ENCODE results near the gene NAAA.
"Not testable (repeated sequence)": the region's sequence is repeated elsewhere in the genome, so short reads cannot be mapped to it uniquely, and the experiment has no call there.

Gene NAAA

DNA sequence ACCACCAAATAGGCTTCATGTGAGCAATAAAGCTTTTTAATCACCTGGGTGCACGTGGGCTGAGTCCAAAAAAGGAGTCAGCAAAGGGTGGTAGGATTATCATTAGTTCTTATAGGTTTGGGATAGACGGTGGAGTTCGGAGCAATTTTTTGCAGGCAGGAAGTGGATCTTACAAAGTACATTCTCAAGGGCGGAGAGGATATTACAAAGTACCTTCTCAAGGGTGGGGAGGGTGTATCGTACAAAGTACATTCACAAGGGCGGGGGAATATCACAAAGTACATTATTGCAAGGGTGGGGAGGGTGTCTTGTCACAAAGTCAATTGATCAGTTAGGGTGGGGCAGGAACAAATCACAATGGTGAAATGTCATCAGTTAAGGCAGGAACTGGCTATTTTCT, 30.0 kb downstream of the NAAA start:
- not testable (repeated sequence) for H3K4me3 Mint-ChIP-seq; H3K27me3 Mint-ChIP-seq; H3K4me1 Mint-ChIP-seq; H3K27ac Mint-ChIP-seq (ENCODE audit: low read depth); H3K9me3 Mint-ChIP-seq; DNase-seq (ENCODE audit: low spot score in 2 of 2); ATAC-seq (replicated peaks; ENCODE audit: extremely low read depth, poor library complexity, severe bottlenecking)
- peaks cover 10% of the 10 kb centered on the region for H3K36me3 Mint-ChIP-seq (ENCODE audit: insufficient read depth)

DNA sequence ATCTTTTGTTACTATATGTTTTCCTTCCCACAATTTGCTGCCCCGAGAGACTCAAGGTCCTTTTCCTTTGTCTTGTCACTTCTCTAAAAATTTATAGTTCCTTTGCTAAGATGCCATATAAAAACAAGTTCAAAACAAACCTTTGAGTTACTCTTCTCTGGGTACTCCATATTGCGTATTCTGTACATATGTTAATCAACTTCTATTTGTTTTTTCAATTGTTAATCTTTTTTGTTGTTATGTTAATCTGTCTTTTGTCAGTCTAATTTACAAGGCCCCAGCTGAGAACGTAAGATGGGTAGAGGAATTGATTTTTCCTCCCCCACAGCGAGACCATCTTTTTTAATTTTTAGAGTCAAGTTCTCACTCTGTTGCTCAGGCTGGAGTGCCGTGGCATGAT, 31.4 kb downstream of the NAAA start:
- H3K9me3 Mint-ChIP-seq = peaks cover 6% of the 10 kb centered on the region
- H3K27ac Mint-ChIP-seq (ENCODE audit: low read depth) = no peak overlapping the region
- no peaks in the 10 kb centered on the region for H3K27me3 Mint-ChIP-seq
- H3K36me3 Mint-ChIP-seq (ENCODE audit: insufficient read depth) = peaks cover 4% of the 10 kb centered on the region
- no peaks in the 10 kb centered on the region for H3K4me1 Mint-ChIP-seq
- DNase-seq (ENCODE audit: low spot score in 2 of 2) (no peak), ATAC-seq (replicated peaks; ENCODE audit: extremely low read depth, poor library complexity, severe bottlenecking) (no peak)
- H3K4me3 Mint-ChIP-seq = no peak overlapping the region

DNA sequence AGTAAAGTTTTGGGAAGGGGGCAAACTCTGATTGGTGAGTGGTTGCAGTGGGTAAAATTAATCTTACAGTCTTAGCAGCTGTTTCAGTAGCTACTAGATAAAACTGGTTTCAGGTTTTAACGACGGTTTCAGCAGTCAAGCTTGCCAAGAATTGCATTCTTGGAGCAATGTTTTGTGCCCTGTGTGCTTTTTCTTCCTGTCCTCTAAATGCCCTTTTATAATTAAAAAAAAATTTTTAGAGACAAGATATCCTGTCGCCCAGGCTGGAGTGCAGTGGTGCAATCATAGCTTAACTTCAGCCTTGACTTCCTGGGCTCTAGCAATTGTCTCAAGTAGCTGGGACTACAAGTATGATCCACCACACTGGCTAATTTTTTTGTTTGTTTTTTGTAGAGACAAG, 32.3 kb downstream of the NAAA start:
- Mint-ChIP-seq H3K4me1 (no peaks in the 10 kb centered on the region), H3K36me3 (ENCODE audit: insufficient read depth) (no peaks in the 10 kb centered on the region), H3K27me3 (no peaks in the 10 kb centered on the region), H3K9me3 (peaks cover 6% of the 10 kb centered on the region), H3K27ac (ENCODE audit: low read depth) (no peak overlapping the region), H3K4me3 (no peak overlapping the region)
- no peak for ATAC-seq (replicated peaks; ENCODE audit: extremely low read depth, poor library complexity, severe bottlenecking)
- DNase-seq (ENCODE audit: low spot score in 2 of 2) = no peak

DNA sequence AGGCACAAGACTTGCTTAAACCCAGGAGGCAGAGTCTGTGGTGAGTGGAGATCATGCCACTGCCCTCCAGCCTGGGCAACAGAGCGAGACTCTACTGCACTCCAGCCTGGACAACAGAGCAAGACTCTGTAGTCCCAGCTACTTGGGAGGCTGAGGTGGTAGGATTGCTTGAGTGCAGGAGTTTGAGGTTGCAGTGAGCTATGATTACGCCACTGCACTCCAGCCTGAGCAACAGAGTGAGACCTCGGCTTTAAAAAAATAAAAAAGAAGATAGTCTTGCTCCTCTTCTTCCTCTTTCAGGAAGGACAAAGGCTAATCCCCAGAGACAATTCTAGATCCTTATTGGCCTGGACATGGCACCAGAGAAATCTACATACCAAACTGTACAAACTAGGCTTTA, 32.8 kb downstream of the NAAA start:
- ATAC-seq (replicated peaks; ENCODE audit: extremely low read depth, poor library complexity, severe bottlenecking) (no peak), DNase-seq (ENCODE audit: low spot score in 2 of 2) (no peak)
- Mint-ChIP-seq H3K27ac (ENCODE audit: low read depth) (no peak overlapping the region), H3K4me3 (no peak overlapping the region), H3K27me3 (no peaks in the 10 kb centered on the region), H3K36me3 (ENCODE audit: insufficient read depth) (no peaks in the 10 kb centered on the region), H3K4me1 (no peaks in the 10 kb centered on the region), H3K9me3 (peaks cover 6% of the 10 kb centered on the region)

DNA sequence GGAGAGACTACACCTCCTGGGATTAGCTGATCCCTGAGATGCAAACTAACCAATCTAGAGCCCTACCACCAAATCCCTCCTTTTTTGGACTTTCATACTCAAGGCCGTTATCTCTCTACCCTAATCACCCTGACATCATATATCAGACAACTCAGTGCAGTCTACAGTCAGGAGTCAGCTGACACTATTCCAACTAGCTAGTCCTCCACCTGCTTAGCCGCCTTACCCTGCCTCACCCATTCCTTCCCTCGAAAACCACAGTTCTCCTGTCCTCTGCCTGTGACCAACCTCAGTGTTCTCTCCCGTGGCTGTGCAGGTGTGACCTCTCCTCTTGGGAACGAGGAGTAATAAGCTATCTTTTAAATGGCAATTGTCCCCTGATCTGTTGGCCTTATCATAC, 36.7 kb downstream of the NAAA start:
- H3K36me3 Mint-ChIP-seq (ENCODE audit: insufficient read depth) = no peaks in the 10 kb centered on the region
- DNase-seq (ENCODE audit: low spot score in 2 of 2) = no peak
- no peaks in the 10 kb centered on the region for H3K9me3 Mint-ChIP-seq
- no peak overlapping the region for H3K4me3 Mint-ChIP-seq
- no peak overlapping the region for H3K27ac Mint-ChIP-seq (ENCODE audit: low read depth)
- no peak for ATAC-seq (replicated peaks; ENCODE audit: extremely low read depth, poor library complexity, severe bottlenecking)
- no peaks in the 10 kb centered on the region for H3K4me1 Mint-ChIP-seq
- no peaks in the 10 kb centered on the region for H3K27me3 Mint-ChIP-seq

DNA sequence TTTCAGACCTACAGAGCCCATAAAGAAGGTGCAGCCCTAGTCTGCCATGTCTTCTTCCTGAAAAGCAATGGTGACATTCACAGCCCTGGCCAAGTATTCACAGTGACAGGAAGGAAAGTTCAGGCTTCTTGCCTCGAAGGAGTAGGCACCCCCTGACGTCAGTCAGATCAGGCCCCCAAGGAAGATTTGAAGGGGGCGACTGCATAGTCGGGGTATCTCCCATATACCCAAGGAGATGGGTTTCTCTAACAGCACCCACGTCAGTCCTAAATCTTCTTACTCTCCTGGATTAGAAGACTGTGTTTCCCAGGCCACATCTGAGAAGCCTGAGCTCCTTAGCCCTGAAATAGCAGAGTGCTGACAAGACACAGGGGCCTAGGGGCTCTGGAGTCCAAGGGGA, 38.5 kb downstream of the NAAA start, which contains the start of gene PPEF2:
PPEF2 (minus strand) TSS at position 101 of the 400 bp plus-strand sequence. CDS start 6,127 bp downstream, outside the sequence.
- Mint-ChIP-seq H3K9me3 (no peaks in the 10 kb centered on the region), H3K36me3 (ENCODE audit: insufficient read depth) (no peaks in the 10 kb centered on the region), H3K4me3 (no peak within 1 kb of the TSS), H3K27ac (ENCODE audit: low read depth) (no peak within 1 kb of the TSS), H3K4me1 (no peaks in the 10 kb centered on the region), H3K27me3 (no peaks in the 10 kb centered on the region)
- no peak for ATAC-seq (replicated peaks; ENCODE audit: extremely low read depth, poor library complexity, severe bottlenecking)
- DNase-seq (ENCODE audit: low spot score in 2 of 2) = no peak

DNA sequence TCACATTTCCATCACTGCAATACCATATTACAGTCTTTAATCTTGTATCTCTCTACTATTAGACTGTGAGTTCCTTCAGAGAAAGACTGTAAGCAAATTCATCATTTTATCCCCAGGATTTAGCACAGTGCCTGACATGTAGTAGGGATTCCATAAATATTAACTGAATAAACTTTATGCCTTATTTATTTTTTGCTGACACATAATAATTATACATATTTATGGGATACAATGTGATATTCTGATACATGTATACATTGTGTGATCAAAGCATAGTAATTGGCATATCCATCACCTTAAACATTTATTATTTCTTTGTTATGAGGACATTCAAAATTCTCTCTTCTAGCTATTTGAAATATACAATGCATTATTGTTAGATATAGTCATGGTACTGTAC, 42.3 kb downstream of the NAAA start:
- Mint-ChIP-seq H3K36me3 (ENCODE audit: insufficient read depth) (no peaks in the 10 kb centered on the region), H3K9me3 (no peaks in the 10 kb centered on the region), H3K4me1 (no peaks in the 10 kb centered on the region), H3K27me3 (no peaks in the 10 kb centered on the region), H3K27ac (ENCODE audit: low read depth) (no peak overlapping the region), H3K4me3 (no peak overlapping the region)
- no peak for DNase-seq (ENCODE audit: low spot score in 2 of 2)
- no peak for ATAC-seq (replicated peaks; ENCODE audit: extremely low read depth, poor library complexity, severe bottlenecking)

DNA sequence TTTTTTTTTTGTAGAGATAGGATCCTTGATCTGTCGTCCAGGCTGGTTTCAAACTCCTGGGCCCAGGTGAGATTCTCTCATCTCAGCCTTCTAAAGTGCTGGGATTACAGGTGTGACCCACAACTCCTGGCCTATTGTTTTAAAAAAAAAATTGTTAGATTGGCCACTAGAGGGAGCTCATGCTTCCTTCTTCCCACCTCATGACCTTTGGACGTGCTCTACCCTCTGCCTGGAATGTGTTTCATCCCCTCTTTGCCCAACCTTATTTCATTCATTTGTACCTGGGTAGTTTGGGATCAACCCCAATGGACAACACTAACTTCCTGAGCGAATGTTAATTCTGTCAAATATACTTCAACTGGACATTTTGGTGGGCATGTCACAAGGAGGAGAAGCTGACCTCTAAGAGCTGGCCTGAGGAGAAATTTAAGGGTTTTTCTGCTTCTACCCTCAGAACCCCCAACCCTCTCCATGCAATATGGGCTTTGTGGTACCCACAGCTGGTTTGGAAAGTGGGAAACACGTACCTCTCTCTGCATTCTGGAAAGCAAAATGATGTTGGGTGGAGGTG, 45.0 kb downstream of the NAAA start:
- no peak for DNase-seq (ENCODE audit: low spot score in 2 of 2)
- no peak overlapping the region for H3K27ac Mint-ChIP-seq (ENCODE audit: low read depth)
- no peak for ATAC-seq (replicated peaks; ENCODE audit: extremely low read depth, poor library complexity, severe bottlenecking)

DNA sequence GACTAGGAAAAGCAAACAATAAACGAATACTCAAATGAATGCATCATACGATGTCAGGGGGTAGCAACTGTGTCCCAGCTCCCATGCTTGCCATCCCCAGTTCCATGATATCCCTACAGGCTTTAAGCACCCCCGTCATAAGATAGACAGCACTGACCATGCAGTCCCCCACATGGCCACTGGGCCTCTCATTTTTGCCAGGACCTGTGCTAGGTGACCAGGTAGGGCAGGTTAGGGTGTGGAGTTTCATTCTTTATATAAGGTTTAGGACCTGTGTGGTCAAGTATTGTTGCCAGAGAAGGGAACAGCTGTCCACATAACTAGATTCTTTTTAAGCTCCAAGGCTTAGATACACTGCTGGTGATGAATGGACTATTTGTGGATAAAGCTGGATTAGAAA, 48.3 kb downstream of the NAAA start:
- Mint-ChIP-seq H3K4me3 (no peak overlapping the region), H3K4me1 (no peaks in the 10 kb centered on the region), H3K27ac (ENCODE audit: low read depth) (no peak overlapping the region), H3K9me3 (no peaks in the 10 kb centered on the region), H3K36me3 (ENCODE audit: insufficient read depth) (no peaks in the 10 kb centered on the region), H3K27me3 (peaks cover 16% of the 10 kb centered on the region)
- DNase-seq (ENCODE audit: low spot score in 2 of 2) (no peak), ATAC-seq (replicated peaks; ENCODE audit: extremely low read depth, poor library complexity, severe bottlenecking) (no peak)

More for the DNA sequence above, 45.0 kb downstream of the NAAA start:
- Mint-ChIP-seq H3K4me1 (no peaks in the 10 kb centered on the region), H3K4me3 (no peak overlapping the region), H3K9me3 (no peaks in the 10 kb centered on the region), H3K36me3 (ENCODE audit: insufficient read depth) (no peaks in the 10 kb centered on the region), H3K27me3 (no peaks in the 10 kb centered on the region)

DNA sequence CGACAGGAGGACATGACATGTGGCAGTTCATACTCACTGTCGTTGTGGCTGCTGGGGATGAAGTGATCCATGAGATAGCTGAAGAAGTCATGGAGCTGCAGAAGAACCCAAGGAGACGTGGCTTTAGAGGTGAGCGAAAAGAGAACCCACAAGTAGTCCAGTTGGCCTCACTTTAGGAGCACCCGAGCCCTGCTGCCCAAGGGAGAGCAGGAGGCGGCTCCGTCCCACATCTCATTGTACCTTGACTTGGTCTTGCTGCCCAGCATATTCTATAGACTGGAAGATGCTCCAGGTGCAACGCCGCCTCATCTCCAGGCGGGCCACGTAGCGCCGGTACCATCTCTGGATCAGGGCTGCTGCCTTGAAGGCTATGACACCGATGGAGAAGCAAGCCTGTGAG, 49.2 kb downstream of the NAAA start:
- no peaks in the 10 kb centered on the region for H3K9me3 Mint-ChIP-seq
- DNase-seq (ENCODE audit: low spot score in 2 of 2) (no peak), ATAC-seq (replicated peaks; ENCODE audit: extremely low read depth, poor library complexity, severe bottlenecking) (no peak)
- peaks cover 16% of the 10 kb centered on the region for H3K27me3 Mint-ChIP-seq
- H3K4me1 Mint-ChIP-seq = no peaks in the 10 kb centered on the region
- no peaks in the 10 kb centered on the region for H3K36me3 Mint-ChIP-seq (ENCODE audit: insufficient read depth)
- no peak overlapping the region for H3K4me3 Mint-ChIP-seq
- no peak overlapping the region for H3K27ac Mint-ChIP-seq (ENCODE audit: low read depth)

DNA sequence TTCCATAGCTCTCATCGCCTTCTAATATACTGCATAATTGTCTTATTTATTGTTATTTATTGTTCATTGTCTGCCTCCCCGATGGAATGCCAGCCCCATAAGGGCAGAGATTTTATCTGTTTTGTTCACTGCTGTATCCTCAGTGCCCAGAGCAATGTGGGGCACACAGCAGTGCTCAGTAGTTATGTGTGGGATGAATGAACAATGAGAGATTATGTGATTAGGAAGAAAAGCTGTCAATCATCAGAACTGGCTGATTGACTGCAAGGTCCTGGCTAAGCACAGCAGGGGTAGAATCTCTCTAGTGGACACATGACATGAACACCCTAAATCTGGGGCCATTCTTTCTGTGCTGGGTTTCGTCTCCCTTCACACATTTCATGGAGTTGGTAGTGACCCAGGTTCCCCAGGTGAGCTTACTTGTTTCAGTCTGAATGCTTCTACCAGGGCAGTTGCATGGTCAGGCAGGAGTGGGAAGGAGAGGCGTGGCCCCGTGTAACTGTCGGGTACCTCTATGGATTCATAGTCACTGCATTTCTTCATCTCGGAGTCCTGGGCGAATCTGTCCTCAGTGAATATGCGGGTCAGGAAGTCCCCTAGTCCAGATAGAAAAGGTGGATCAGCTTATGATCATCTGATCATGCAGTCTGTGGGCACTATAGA, 51.1 kb downstream of the NAAA start:
- H3K4me3 Mint-ChIP-seq = no peak overlapping the region
- no peaks in the 10 kb centered on the region for H3K4me1 Mint-ChIP-seq
- no peaks in the 10 kb centered on the region for H3K9me3 Mint-ChIP-seq
- ATAC-seq (replicated peaks; ENCODE audit: extremely low read depth, poor library complexity, severe bottlenecking) (no peak), DNase-seq (ENCODE audit: low spot score in 2 of 2) (no peak)
- peaks cover 16% of the 10 kb centered on the region for H3K27me3 Mint-ChIP-seq
- no peak overlapping the region for H3K27ac Mint-ChIP-seq (ENCODE audit: low read depth)
- H3K36me3 Mint-ChIP-seq (ENCODE audit: insufficient read depth) = no peaks in the 10 kb centered on the region

DNA sequence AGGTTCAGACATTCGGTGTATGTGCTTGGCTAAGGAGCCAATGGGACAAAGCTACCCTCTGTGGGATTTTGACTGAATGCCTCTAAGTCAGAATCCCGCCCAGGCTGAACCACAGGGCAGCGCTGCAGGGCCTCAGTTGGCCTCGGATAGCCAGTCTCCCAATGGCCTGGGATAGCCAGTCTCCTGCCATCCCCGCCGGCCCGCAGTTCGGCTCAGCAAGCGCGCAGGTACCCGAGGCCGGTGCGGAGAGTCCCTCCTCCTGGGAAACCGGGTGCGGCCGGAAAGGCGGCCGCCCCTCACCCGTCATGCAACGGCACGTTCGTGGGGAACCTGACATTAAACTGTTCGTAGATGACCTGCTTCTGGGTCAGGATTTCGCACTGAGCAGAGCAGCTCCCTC, 54.7 kb downstream of the NAAA start:
- no peaks in the 10 kb centered on the region for H3K4me1 Mint-ChIP-seq
- H3K9me3 Mint-ChIP-seq = no peaks in the 10 kb centered on the region
- H3K36me3 Mint-ChIP-seq (ENCODE audit: insufficient read depth) = no peaks in the 10 kb centered on the region
- ATAC-seq (replicated peaks; ENCODE audit: extremely low read depth, poor library complexity, severe bottlenecking) (no peak), DNase-seq (ENCODE audit: low spot score in 2 of 2) (no peak)
- no peak overlapping the region for H3K4me3 Mint-ChIP-seq
- H3K27ac Mint-ChIP-seq (ENCODE audit: low read depth) = no peak overlapping the region
- H3K27me3 Mint-ChIP-seq = peaks cover 16% of the 10 kb centered on the region

DNA sequence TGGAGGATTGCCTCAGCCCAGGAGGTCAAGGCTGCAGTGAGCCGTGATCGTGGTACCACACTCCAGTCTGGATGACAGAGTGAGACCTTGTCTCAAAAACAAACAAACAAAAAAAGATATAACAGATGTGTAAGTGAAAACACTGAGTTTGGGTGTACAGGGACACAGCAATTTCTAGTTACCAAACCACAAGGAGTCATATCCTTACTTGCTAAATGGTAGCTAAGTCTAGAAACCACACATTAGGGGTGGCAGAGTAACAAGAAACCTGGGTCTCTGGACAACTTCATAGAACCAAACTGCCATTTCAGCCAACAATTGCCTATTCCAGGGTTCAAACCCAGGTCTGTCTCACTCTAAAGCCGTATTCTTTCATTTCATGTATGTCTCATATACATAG, 59.3 kb downstream of the NAAA start:
- no peaks in the 10 kb centered on the region for H3K27me3 Mint-ChIP-seq
- H3K9me3 Mint-ChIP-seq = no peaks in the 10 kb centered on the region
- ATAC-seq (replicated peaks; ENCODE audit: extremely low read depth, poor library complexity, severe bottlenecking) = no peak

More for the DNA sequence above, 59.3 kb downstream of the NAAA start:
- no peak for DNase-seq (ENCODE audit: low spot score in 2 of 2)
- Mint-ChIP-seq H3K4me3 (no peak overlapping the region), H3K27ac (ENCODE audit: low read depth) (no peak overlapping the region), H3K4me1 (no peaks in the 10 kb centered on the region), H3K36me3 (ENCODE audit: insufficient read depth) (peaks cover 3% of the 10 kb centered on the region)
